Trophoblast cell (in vitro differentiated cells and primary cell): ENCODE results near the gene ADRM1.

ENCODE experiments used
- DNase-seq, 2 donors: peaks; one replicate each; pipeline ENCODE4 v3.0.0-alpha.2; 2016
- H2AFZ ChIP-seq: 2 replicates; pipeline ENCODE4 v1.6.1; 2013; ENCODE audit warnings: low read length, moderate library complexity, mild to moderate bottlenecking; ENCODE audit not compliant: insufficient read depth, poor library complexity
- H2AK5ac ChIP-seq: 2 replicates; pipeline ENCODE4 v1.6.1; 2013; ENCODE audit warnings: mild to moderate bottlenecking, low read length
- H2BK120ac ChIP-seq: 2 replicates; pipeline ENCODE4 v1.6.1; 2013; ENCODE audit warnings: low read length, mild to moderate bottlenecking, moderate library complexity; ENCODE audit not compliant: insufficient read depth, poor library complexity
- H2BK12ac ChIP-seq: 2 replicates; pipeline ENCODE4 v1.6.1; 2013; ENCODE audit warnings: mild to moderate bottlenecking, low read length, moderate library complexity
- H2BK5ac ChIP-seq: 2 replicates; pipeline ENCODE4 v1.6.1; 2013; ENCODE audit warnings: low read length, low read depth, moderate library complexity, mild to moderate bottlenecking; ENCODE audit not compliant: poor library complexity
- H3K14ac ChIP-seq: 2 replicates; pipeline ENCODE4 v1.6.1; 2013; ENCODE audit warnings: mild to moderate bottlenecking, low read length
- H3K18ac ChIP-seq: 2 replicates; pipeline ENCODE4 v1.6.1; 2013; ENCODE audit warnings: mild to moderate bottlenecking, low read length
- H3K23ac ChIP-seq: 2 replicates; pipeline ENCODE4 v1.6.1; 2013; ENCODE audit warnings: low read length
- H3K27ac ChIP-seq: 2 replicates; pipeline ENCODE4 v1.5.1; 2013; ENCODE audit warnings: low read depth, mild to moderate bottlenecking, inconsistent platforms, low read length, moderate library complexity
- H3K27me3 ChIP-seq: 2 replicates; pipeline ENCODE4 v1.6.1; 2013; ENCODE audit warnings: inconsistent platforms, mild to moderate bottlenecking, low read length, moderate library complexity; ENCODE audit not compliant: insufficient read depth
- H3K36me3 ChIP-seq, 2 experiments: 1 replicate in 1 of 2; 2 replicates in 1 of 2; pipeline ENCODE4 v1.6.1; 2013; ENCODE audit warnings: low read length in 2 of 2, mild to moderate bottlenecking in 2 of 2, moderate library complexity in 1 of 2; ENCODE audit not compliant: insufficient read depth in 2 of 2, control insufficient read depth in 1 of 2
- H3K4ac ChIP-seq: 2 replicates; pipeline ENCODE4 v1.6.1; 2013; ENCODE audit warnings: low read depth, mild to moderate bottlenecking, low read length, moderate library complexity
- H3K4me1 ChIP-seq, 2 experiments: 1 replicate in 1 of 2; 2 replicates in 1 of 2; pipeline ENCODE4 v1.6.1; 2013; ENCODE audit warnings: low read length in 2 of 2, mild to moderate bottlenecking in 2 of 2, moderate library complexity in 1 of 2; ENCODE audit not compliant: insufficient read depth in 2 of 2, control insufficient read depth in 1 of 2
- H3K4me2 ChIP-seq: 2 replicates; pipeline ENCODE4 v1.6.1; 2013; ENCODE audit warnings: inconsistent platforms, mild to moderate bottlenecking, low read length, moderate library complexity
- H3K4me3 ChIP-seq: 2 replicates; pipeline ENCODE4 v1.5.1; 2013; ENCODE audit warnings: mild to moderate bottlenecking, low read depth, low read length, inconsistent platforms
- H3K79me1 ChIP-seq: one replicate; pipeline ENCODE4 v1.6.1; 2013; ENCODE audit warnings: low read length
- H3K79me2 ChIP-seq: 2 replicates; pipeline ENCODE4 v1.6.1; 2013; ENCODE audit warnings: low read length, mild to moderate bottlenecking; ENCODE audit not compliant: control insufficient read depth, insufficient read depth, poor library complexity
- H3K9ac ChIP-seq: 2 replicates; pipeline ENCODE4 v1.6.1; 2013; ENCODE audit warnings: mild to moderate bottlenecking, low read length
- H3K9me3 ChIP-seq: 2 replicates; pipeline ENCODE4 v1.6.1; 2013; ENCODE audit warnings: low read depth, mild to moderate bottlenecking, control low read depth, inconsistent platforms, low read length; ENCODE audit not compliant: insufficient read depth
- H4K12ac ChIP-seq: 2 replicates; pipeline ENCODE4 v1.6.1; 2013; ENCODE audit warnings: low read depth, mild to moderate bottlenecking, low read length, moderate library complexity
- H4K8ac ChIP-seq: 2 replicates; pipeline ENCODE4 v1.6.1; 2013; ENCODE audit warnings: low read depth, mild to moderate bottlenecking, low read length, moderate library complexity
- H4K91ac ChIP-seq: one replicate; pipeline ENCODE4 v1.6.1; 2013; ENCODE audit warnings: low read depth, mild to moderate bottlenecking, low read length, moderate library complexity
- WGBS: extraction: QIAGEN DNeasy Blood & Tissue Kit; methylation state at CpG from one replicate; pipeline ENCODE4 v1.1.7; 2013; ENCODE audit warnings: missing lambda C conversion rate; ENCODE audit not compliant: insufficient read length, insufficient coverage; ENCODE audit errors: extremely low coverage; 5-methylcytosine and 5-hydroxymethylcytosine counted together

ADRM1 gene

DNA sequence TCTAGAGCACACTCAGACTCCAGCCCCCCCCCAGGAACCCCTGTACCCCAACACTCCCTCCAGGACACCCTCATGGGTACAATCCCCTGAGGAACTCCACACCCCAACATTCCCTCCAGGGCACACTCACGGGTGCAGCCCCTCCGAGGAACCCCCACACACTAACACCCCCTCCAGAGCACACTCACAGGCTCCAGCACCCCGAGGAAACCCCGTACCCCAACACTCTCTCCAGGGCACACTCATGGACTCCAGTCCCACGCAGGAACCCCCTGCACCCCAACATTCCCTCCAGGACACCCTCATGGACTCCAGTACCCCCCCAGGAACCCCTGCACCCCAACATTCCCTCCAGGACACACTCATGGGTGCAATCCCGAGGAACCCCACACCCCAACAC is 32.7 kb downstream of the ADRM1 start:
- no peak for DNase-seq
- H2AFZ ChIP-seq = no peak overlapping the region
- H3K23ac ChIP-seq = no peak overlapping the region
- no peak overlapping the region for H3K14ac ChIP-seq
- no peaks in the 10 kb centered on the region for H3K79me1 ChIP-seq
- no peak overlapping the region for H4K12ac ChIP-seq
- H2BK120ac ChIP-seq = no peak overlapping the region
- no peaks in the 10 kb centered on the region for H3K79me2 ChIP-seq
- H3K27ac ChIP-seq = no peak overlapping the region
- no peak overlapping the region for H2AK5ac ChIP-seq
- H3K4me3 ChIP-seq = no peak overlapping the region
- H3K4me1 ChIP-seq = no peaks in the 10 kb centered on the region
- no peak overlapping the region for H4K91ac ChIP-seq
- H3K36me3 ChIP-seq = peaks cover 82 to 86% of the 10 kb centered on the region in 2 experiments
- no peak overlapping the region for H3K4me2 ChIP-seq
- H2BK5ac ChIP-seq = no peak overlapping the region
- H4K8ac ChIP-seq = no peak overlapping the region
- no peaks in the 10 kb centered on the region for H3K27me3 ChIP-seq
- no peak overlapping the region for H3K18ac ChIP-seq
- H2BK12ac ChIP-seq = no peak overlapping the region
- no peak overlapping the region for H3K4ac ChIP-seq
- H3K9ac ChIP-seq = no peak overlapping the region
- H3K9me3 ChIP-seq = no peaks in the 10 kb centered on the region
- no CpG with 5 or more reads among the region's 6 CpGs for WGBS

DNA sequence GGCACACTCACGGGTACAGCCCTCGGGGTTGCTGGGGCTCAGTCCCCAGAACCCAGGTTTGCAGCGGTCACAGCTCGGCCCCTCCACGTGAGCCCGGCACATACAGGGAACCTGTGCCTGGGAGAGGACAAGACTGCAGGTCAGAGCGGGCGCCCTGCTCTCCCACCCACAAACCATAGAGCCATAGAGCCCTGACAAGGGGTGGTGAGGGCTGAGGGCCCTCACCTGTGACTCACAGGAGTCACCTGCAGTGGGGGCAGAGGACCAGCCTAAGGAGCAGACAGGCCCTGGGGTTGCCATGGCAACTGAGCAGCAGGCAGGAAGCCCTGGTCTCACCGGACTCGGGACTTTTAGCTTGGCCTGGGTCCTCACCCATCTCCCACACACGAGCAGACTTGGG is 33.5 kb downstream of the ADRM1 start:
- Histone ChIP-seq H3K36me3 (peaks cover 78 to 80% of the 10 kb centered on the region in 2 experiments), H3K27ac (no peak overlapping the region), H3K79me1 (no peaks in the 10 kb centered on the region), H3K18ac (no peak overlapping the region), H2BK12ac (no peak overlapping the region), H2AFZ (no peak overlapping the region), H3K9me3 (no peaks in the 10 kb centered on the region), H4K91ac (no peak overlapping the region), H4K8ac (no peak overlapping the region), H3K23ac (no peak overlapping the region), H3K4me2 (no peak overlapping the region), H4K12ac (no peak overlapping the region), H3K4me1 (no peaks in the 10 kb centered on the region), H2BK120ac (no peak overlapping the region), H3K14ac (no peak overlapping the region), H3K27me3 (no peaks in the 10 kb centered on the region), H3K79me2 (no peaks in the 10 kb centered on the region), H3K4ac (no peak overlapping the region), H3K4me3 (no peak overlapping the region), H2AK5ac (no peak overlapping the region), H3K9ac (no peak overlapping the region), H2BK5ac (no peak overlapping the region)
- DNase-seq = peak; percentile 24 to 47
- no CpG with 5 or more reads among the region's 11 CpGs for WGBS

DNA sequence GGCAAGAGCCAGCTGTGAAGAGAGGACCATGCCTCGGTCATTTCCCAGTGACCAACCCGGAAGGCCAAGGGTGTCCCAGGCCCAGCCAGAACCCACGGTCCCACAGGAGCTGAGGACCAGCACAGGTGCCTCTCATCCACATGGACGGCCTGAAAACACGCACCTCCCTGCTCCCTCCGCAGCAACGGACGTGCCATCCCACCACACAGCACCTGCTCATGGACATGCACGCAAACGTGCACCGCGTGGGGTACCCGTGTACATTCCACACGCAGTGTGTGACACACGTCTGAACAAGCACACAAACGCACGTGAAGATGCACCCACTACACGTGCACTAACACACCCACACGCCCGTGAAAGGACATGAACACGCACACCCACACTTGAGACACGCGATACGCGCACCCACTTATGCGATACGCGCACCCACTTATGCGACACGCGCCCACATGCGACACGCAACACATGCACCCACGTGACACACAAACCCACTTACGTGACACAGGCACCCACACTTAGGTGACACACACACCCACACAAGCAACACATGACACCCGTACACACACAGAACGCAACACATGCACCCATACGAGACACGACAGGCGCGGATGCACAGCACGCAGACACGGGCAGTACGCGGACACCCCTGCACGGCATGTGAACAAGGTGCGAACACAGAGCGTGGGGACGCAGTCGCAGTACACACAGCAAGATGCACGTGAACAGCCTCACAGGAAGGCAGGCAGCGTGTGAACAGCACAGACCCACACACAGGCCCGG is 34.2 kb downstream of the ADRM1 start:
- Histone ChIP-seq H2AK5ac (no peak overlapping the region), H3K27me3 (no peaks in the 10 kb centered on the region), H3K18ac (no peak overlapping the region), H3K27ac (no peak overlapping the region), H3K4me2 (no peak overlapping the region), H3K4ac (no peak overlapping the region), H3K4me1 (no peaks in the 10 kb centered on the region), H2BK12ac (no peak overlapping the region), H4K12ac (no peak overlapping the region), H3K23ac (no peak overlapping the region), H3K4me3 (peak overlapping the region; percentile 21), H3K79me1 (no peaks in the 10 kb centered on the region), H3K9ac (no peak overlapping the region), H3K14ac (no peak overlapping the region), H4K91ac (no peak overlapping the region), H2BK5ac (no peak overlapping the region), H3K9me3 (no peaks in the 10 kb centered on the region), H2BK120ac (no peak overlapping the region), H2AFZ (no peak overlapping the region), H3K36me3 (peaks cover 73% of the 10 kb centered on the region in 2 experiments), H3K79me2 (no peaks in the 10 kb centered on the region), H4K8ac (no peak overlapping the region)
- no CpG with 5 or more reads among the region's 53 CpGs for WGBS
- no peak for DNase-seq

DNA sequence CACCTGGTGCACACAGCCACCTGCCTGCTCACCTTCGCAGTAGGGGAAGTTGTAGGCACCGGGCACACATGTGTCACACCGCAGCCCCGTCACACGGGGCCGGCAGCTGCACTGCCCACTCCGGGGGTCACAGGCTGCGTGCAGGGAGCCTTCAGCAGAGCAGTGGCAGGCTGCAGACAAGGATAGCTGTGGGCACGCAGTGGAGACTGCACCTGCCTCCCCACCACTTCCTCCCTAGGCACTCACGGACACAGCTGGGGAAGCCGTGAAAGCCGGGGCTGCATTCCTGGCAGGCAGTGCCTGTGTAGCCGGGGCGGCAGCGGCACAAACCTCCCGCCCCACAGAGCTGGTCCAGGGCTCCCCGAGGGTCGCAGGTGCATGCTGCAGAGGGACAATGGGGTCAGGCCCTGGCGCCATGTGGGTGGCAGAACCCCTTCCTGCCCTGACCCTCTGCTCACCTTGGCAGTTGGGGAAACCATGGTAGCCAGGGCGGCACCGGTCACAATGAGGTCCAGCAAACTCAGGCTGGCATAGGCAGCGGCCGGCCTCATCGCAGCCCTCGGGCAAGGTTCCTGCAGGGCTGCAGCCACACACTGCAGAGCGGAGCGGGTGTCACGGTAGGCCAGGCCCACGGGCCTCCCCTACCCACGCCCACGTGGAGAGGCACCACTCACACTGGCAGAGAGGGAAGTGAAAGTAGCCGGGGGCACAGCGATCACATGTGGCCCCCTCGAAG is 34.9 kb downstream of the ADRM1 start:
- Histone ChIP-seq H4K8ac (no peak overlapping the region), H3K27me3 (no peaks in the 10 kb centered on the region), H4K91ac (no peak overlapping the region), H2BK5ac (no peak overlapping the region), H3K23ac (no peak overlapping the region), H3K4ac (no peak overlapping the region), H2BK120ac (no peak overlapping the region), H3K36me3 (peaks cover 66% of the 10 kb centered on the region in 2 experiments), H4K12ac (no peak overlapping the region), H3K9ac (no peak overlapping the region), H3K79me2 (no peaks in the 10 kb centered on the region), H3K18ac (no peak overlapping the region), H2AK5ac (no peak overlapping the region), H3K4me2 (no peak overlapping the region), H3K14ac (no peak overlapping the region), H3K4me3 (peak overlapping the region; percentile 21), H3K79me1 (no peaks in the 10 kb centered on the region), H2AFZ (no peak overlapping the region), H3K4me1 (no peaks in the 10 kb centered on the region), H3K9me3 (no peaks in the 10 kb centered on the region), H2BK12ac (no peak overlapping the region), H3K27ac (no peak overlapping the region)
- no peak for DNase-seq
- WGBS = no CpG with 5 or more reads among the region's 34 CpGs
